HEK293 (cell line): ENCODE results near the gene PTGES2.

Experiments
- CTCF ChIA-PET: fragments of 350-600 bp; formaldehyde crosslinking; extraction: SDS; loops from one replicate; lab custom pipeline; 2021; ENCODE audit warnings: antibody characterized with exemption; lab: Yijun Ruan, JAX
- POLR2A ChIA-PET: fragments of 300-600 bp; formaldehyde crosslinking; extraction: SDS; loops from one replicate; lab custom pipeline; 2020; ENCODE audit warnings: antibody characterized with exemption, inconsistent platforms; lab: Yijun Ruan, JAX
- H3K27ac ChIP-seq: fragments of 200-500 bp; sonication (Bioruptor generic); 2 replicates; pipeline ENCODE4 v1.5.1; 2014; ENCODE audit warnings: low read depth, low read length, control low read depth, inconsistent platforms; ENCODE audit errors: extremely low read depth
- H3K36me3 ChIP-seq, 2 experiments: fragments of 200-500 bp in 1 of 2; sonication (Bioruptor generic) in 1 of 2; 1 replicate in 1 of 2; 2 replicates in 1 of 2; pipeline ENCODE4 v1.5.1; 2014 to 2017; ENCODE audit warnings: inconsistent platforms in 2 of 2, low read length in 2 of 2; ENCODE audit not compliant: control insufficient read depth in 2 of 2, insufficient read depth in 1 of 2
- H3K4me1 ChIP-seq: fragments of 200-500 bp; sonication (Bioruptor generic); 2 replicates; pipeline ENCODE4 v1.5.1; 2014; ENCODE audit warnings: mild to moderate bottlenecking, low read length, inconsistent platforms; ENCODE audit not compliant: control insufficient read depth, insufficient read depth
- H3K4me3 ChIP-seq: 2 replicates; pipeline ENCODE4 v1.5.1; 2011; ENCODE audit warnings: low read depth, mild to moderate bottlenecking, control low read depth, low read length, moderate library complexity
- H3K9me3 ChIP-seq: fragments of 200-500 bp; sonication (Bioruptor generic); 2 replicates; pipeline ENCODE4 v1.5.1; 2014; ENCODE audit warnings: low read depth, low read length, inconsistent platforms; ENCODE audit not compliant: control insufficient read depth, insufficient read depth
- EGR2 ChIP-seq: fragments of 450-650 bp; formaldehyde crosslinking; IDR thresholded peaks from 2 replicates; pipeline ENCODE4 v1.5.1; 2016; ENCODE audit warnings: low read depth, missing biosample characterization, missing genetic modification characterization
- GLIS1 ChIP-seq: fragments of 450-650 bp; formaldehyde crosslinking; IDR thresholded peaks from 2 replicates; pipeline ENCODE4 v1.5.1; 2016; ENCODE audit warnings: missing biosample characterization, missing genetic modification characterization
- GLIS2 ChIP-seq: fragments of 450-650 bp; formaldehyde crosslinking; IDR thresholded peaks from 2 replicates; pipeline ENCODE4 v1.5.1; 2016; ENCODE audit warnings: missing biosample characterization, missing genetic modification characterization
- KLF17 ChIP-seq: fragments of 450-650 bp; formaldehyde crosslinking; IDR thresholded peaks from 2 replicates; pipeline ENCODE4 v1.5.1; 2016; ENCODE audit warnings: missing biosample characterization, missing genetic modification characterization
- KLF8 ChIP-seq: fragments of 450-650 bp; formaldehyde crosslinking; IDR thresholded peaks from 2 replicates; pipeline ENCODE4 v1.5.1; 2016; ENCODE audit warnings: missing biosample characterization, missing genetic modification characterization
- MZF1 ChIP-seq: fragments of 450-650 bp; formaldehyde crosslinking; IDR thresholded peaks from 2 replicates; pipeline ENCODE4 v1.5.1; 2017; ENCODE audit warnings: missing biosample characterization, missing genetic modification characterization, borderline replicate concordance
- PRDM1 ChIP-seq: fragments of 450-650 bp; formaldehyde crosslinking; IDR thresholded peaks from 2 replicates; pipeline ENCODE4; 2016; ENCODE audit warnings: missing biosample characterization, missing genetic modification characterization
- SP3 ChIP-seq: fragments of 450-650 bp; formaldehyde crosslinking; IDR thresholded peaks from 2 replicates; pipeline ENCODE4 v1.5.1; 2016; ENCODE audit warnings: missing biosample characterization, missing genetic modification characterization
- SP7 ChIP-seq: fragments of 450-650 bp; formaldehyde crosslinking; IDR thresholded peaks from 2 replicates; pipeline ENCODE4 v1.5.1; 2016; ENCODE audit warnings: missing biosample characterization, missing genetic modification characterization
- ZBTB48 ChIP-seq: fragments of 450-650 bp; formaldehyde crosslinking; IDR thresholded peaks from 2 replicates; pipeline ENCODE4 v1.5.1; 2016; ENCODE audit warnings: missing biosample characterization, missing genetic modification characterization
- ZFHX2 ChIP-seq: fragments of 450-650 bp; formaldehyde crosslinking; conservative IDR thresholded peaks from 2 replicates; pipeline ENCODE4 v1.5.1; 2016; ENCODE audit warnings: missing biosample characterization, missing genetic modification characterization
- ZFP37 ChIP-seq: fragments of 450-650 bp; formaldehyde crosslinking; IDR thresholded peaks from 2 replicates; pipeline ENCODE4 v1.5.1; 2016; ENCODE audit warnings: missing biosample characterization, missing genetic modification characterization
- ZFP69B ChIP-seq: fragments of 450-650 bp; formaldehyde crosslinking; IDR thresholded peaks from 2 replicates; pipeline ENCODE4 v1.5.1; 2016; ENCODE audit warnings: missing biosample characterization, missing genetic modification characterization
- ZIC2 ChIP-seq: fragments of 450-650 bp; formaldehyde crosslinking; IDR thresholded peaks from 2 replicates; pipeline ENCODE4 v1.5.1; 2016; ENCODE audit warnings: missing biosample characterization, missing genetic modification characterization
- ZNF146 ChIP-seq: fragments of 450-650 bp; formaldehyde crosslinking; IDR thresholded peaks from 2 replicates; pipeline ENCODE4 v1.5.1; 2016; ENCODE audit warnings: missing biosample characterization, missing genetic modification characterization
- ZNF174 ChIP-seq: fragments of 450-650 bp; formaldehyde crosslinking; IDR thresholded peaks from 2 replicates; pipeline ENCODE4 v1.5.0; 2017; ENCODE audit warnings: missing biosample characterization, mild to moderate bottlenecking, missing genetic modification characterization
- ZNF266 ChIP-seq: fragments of 450-650 bp; formaldehyde crosslinking; IDR thresholded peaks from 2 replicates; pipeline ENCODE4 v1.5.1; 2016; ENCODE audit warnings: missing biosample characterization, missing genetic modification characterization, low read depth
- ZNF544 ChIP-seq: fragments of 450-650 bp; formaldehyde crosslinking; IDR thresholded peaks from 2 replicates; pipeline ENCODE4 v1.5.0; 2017; ENCODE audit warnings: missing biosample characterization, missing genetic modification characterization
- ZNF596 ChIP-seq: fragments of 450-650 bp; IDR thresholded peaks from 2 replicates; pipeline ENCODE4 v1.5.0; 2018; ENCODE audit warnings: missing biosample characterization, mild to moderate bottlenecking, missing genetic modification characterization, moderate library complexity
- ZNF707 ChIP-seq: fragments of 450-650 bp; formaldehyde crosslinking; IDR thresholded peaks from 2 replicates; pipeline ENCODE4 v1.5.1; 2016; ENCODE audit warnings: missing biosample characterization, missing genetic modification characterization
- TF ChIP-seq, protein P1 (sequence below): fragments of 450-650 bp; formaldehyde crosslinking; IDR thresholded peaks from 2 replicates; pipeline ENCODE4 v1.5.1; 2016; ENCODE audit warnings: missing biosample characterization, missing genetic modification characterization
- TF ChIP-seq, protein P2 (sequence below): fragments of 450-650 bp; formaldehyde crosslinking; IDR thresholded peaks from 2 replicates; pipeline ENCODE4 v1.5.1; 2016; ENCODE audit warnings: missing biosample characterization, missing genetic modification characterization

Gene PTGES2

GRCh38 chr9:128127990-128128835, 684 bp upstream of the PTGES2 start (continued):
- peak; percentile 73 for TF ChIP-seq KLF8 (tag by site-specific recombination)
- no peak for TF ChIP-seq ZNF174
- peak; percentile 8; the same call in 1 of the 2 replicates for TF ChIP-seq ZFP69B (tag by site-specific recombination)
- no peak for TF ChIP-seq KLF17 (tag by site-specific recombination)
- TF ChIP-seq PRDM1 = no peak
- TF ChIP-seq ZNF596 = no peak
- TF ChIP-seq, protein P1, sequence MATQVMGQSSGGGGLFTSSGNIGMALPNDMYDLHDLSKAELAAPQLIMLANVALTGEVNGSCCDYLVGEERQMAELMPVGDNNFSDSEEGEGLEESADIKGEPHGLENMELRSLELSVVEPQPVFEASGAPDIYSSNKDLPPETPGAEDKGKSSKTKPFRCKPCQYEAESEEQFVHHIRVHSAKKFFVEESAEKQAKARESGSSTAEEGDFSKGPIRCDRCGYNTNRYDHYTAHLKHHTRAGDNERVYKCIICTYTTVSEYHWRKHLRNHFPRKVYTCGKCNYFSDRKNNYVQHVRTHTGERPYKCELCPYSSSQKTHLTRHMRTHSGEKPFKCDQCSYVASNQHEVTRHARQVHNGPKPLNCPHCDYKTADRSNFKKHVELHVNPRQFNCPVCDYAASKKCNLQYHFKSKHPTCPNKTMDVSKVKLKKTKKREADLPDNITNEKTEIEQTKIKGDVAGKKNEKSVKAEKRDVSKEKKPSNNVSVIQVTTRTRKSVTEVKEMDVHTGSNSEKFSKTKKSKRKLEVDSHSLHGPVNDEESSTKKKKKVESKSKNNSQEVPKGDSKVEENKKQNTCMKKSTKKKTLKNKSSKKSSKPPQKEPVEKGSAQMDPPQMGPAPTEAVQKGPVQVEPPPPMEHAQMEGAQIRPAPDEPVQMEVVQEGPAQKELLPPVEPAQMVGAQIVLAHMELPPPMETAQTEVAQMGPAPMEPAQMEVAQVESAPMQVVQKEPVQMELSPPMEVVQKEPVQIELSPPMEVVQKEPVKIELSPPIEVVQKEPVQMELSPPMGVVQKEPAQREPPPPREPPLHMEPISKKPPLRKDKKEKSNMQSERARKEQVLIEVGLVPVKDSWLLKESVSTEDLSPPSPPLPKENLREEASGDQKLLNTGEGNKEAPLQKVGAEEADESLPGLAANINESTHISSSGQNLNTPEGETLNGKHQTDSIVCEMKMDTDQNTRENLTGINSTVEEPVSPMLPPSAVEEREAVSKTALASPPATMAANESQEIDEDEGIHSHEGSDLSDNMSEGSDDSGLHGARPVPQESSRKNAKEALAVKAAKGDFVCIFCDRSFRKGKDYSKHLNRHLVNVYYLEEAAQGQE = no peak
- TF ChIP-seq SP7 (tag by site-specific recombination) = 0 out of 2 replicates have a peak, but pooled peaks have one; percentile 39
- TF ChIP-seq ZNF544 (tag by site-specific recombination) = no peak

DNA sequence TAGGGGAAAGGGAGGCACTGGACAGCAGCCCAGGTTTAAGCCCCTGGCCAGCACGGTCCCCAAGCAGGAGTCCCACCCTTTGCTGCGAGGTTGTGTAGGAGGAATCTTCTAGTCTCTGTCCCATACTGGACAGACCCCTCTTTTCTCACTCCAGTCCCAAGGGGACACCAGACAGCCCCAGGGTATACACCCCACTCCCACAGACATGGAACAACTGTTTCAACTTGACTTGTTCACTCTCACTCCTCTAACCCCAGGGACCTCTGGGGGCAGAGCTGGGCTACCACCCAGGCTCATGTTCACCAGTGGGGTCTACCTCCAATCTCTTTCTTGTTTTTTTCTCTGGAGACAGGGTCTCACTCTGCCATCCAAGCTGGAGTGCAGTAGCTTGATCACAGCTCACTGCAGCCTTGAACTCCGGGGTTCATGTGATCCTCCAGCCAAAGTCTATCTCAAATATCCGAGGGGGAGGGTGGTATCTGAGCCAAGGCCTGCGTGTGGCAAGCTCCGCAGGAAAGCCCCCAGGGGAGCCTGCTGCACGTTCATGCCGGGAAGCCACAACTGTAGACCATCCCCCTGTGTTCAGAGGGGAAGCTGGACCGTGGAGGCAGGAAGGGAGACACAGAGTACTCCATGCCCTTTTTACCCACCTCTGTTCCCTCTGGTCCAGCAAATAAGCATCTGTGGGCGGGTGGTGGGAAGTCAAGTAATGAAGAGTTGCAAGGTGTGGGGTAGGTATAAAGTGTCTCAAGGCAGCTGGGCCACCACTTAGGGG, 1.8 kb downstream of the PTGES2 start:
- ChIA-PET POLR2A (interaction anchor here (0.5 to 1.4 kb wide), 3 partner anchors 34 to 308 kb away, joined by 3 to 5 read pairs (median 4); partner anchors contain the start of genes BBLN and NAIF1), CTCF (interaction anchor here (0.5 to 2.7 kb wide), 17 partner anchors 8 to 216 kb away, joined by 3 to 29 read pairs (median 5); partner anchors contain the start of gene CIZ1)
- Histone ChIP-seq H3K9me3 (no peaks in the 10 kb centered on the region), H3K27ac (no peak overlapping the region), H3K36me3 (peaks cover 0 to 48% of the 10 kb centered on the region in 2 experiments; a peak in 2 of 3 replicates), H3K4me1 (no peaks in the 10 kb centered on the region), H3K4me3 (no peak overlapping the region)
- TF ChIP-seq GLIS1 (tag by site-specific recombination) (peak; percentile 95), EGR2 (peak; percentile 30; the same call in 1 of the 2 replicates), ZIC2 (tag by site-specific recombination) (peak; percentile 68), ZNF266 (tag by site-specific recombination) (no peak), SP3 (tag by site-specific recombination) (no peak), ZNF544 (tag by site-specific recombination) (no peak), MZF1 (tag by site-specific recombination) (no peak), GLIS2 (peak; percentile 48; the same call in 1 of the 2 replicates), ZNF146 (tag by site-specific recombination) (no peak), ZNF707 (tag by site-specific recombination) (no peak), ZFHX2 (tag by site-specific recombination) (peak; percentile 49), ZBTB48 (tag by site-specific recombination) (0 out of 2 replicates have a peak, but pooled peaks have one; percentile 10), ZFP37 (tag by site-specific recombination) (no peak)
- TF ChIP-seq, protein P2, sequence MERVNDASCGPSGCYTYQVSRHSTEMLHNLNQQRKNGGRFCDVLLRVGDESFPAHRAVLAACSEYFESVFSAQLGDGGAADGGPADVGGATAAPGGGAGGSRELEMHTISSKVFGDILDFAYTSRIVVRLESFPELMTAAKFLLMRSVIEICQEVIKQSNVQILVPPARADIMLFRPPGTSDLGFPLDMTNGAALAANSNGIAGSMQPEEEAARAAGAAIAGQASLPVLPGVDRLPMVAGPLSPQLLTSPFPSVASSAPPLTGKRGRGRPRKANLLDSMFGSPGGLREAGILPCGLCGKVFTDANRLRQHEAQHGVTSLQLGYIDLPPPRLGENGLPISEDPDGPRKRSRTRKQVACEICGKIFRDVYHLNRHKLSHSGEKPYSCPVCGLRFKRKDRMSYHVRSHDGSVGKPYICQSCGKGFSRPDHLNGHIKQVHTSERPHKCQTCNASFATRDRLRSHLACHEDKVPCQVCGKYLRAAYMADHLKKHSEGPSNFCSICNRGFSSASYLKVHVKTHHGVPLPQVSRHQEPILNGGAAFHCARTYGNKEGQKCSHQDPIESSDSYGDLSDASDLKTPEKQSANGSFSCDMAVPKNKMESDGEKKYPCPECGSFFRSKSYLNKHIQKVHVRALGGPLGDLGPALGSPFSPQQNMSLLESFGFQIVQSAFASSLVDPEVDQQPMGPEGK = 0 out of 2 replicates have a peak, but pooled peaks have one; percentile 29
